ENCODE results near the gene BICRA. TPM values are rescaled to one million over a fixed set of nuclear protein-coding genes. Genes with fewer than 3 reads are reported as not detected.

The BICRA gene
- total and polyA plus RNA-seq, 3 donors from 2014 or later: 9.2 to 19.2 (median 13.5) TPM

DNA sequence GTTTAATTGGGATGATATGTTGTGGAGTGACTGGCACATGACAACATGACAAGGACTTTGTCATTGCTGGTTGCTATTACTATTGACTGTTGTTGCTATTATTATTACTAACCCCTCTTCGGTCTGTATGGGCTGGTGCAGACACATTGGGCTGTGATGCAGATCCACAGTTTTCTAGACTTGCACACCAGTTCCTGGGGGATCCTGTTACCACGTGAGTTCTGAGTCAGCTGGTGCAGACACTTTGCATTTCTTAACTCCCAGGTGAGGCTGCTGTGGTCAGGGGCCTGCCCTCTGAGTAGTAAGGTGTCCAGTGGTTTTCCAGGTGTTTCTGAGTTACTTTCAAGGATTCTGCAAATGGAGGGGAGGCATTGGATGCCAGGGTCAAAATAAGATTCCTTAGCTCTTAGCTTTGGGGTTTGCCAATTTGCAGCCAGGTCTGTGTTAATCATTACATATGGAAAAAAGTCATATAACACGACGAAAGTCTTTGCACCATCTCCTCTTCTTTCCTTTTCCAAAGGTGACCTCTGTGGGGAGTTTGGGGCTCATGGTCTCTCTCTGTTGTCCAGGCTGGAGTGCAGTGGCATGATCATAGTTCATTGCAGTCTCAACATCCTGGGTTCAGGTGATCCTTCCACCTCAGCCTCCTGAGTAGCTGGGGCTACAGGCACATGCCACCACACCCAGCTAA lies 19.3 kb downstream of the BICRA start:
- TF ChIP-seq, protein P1, sequence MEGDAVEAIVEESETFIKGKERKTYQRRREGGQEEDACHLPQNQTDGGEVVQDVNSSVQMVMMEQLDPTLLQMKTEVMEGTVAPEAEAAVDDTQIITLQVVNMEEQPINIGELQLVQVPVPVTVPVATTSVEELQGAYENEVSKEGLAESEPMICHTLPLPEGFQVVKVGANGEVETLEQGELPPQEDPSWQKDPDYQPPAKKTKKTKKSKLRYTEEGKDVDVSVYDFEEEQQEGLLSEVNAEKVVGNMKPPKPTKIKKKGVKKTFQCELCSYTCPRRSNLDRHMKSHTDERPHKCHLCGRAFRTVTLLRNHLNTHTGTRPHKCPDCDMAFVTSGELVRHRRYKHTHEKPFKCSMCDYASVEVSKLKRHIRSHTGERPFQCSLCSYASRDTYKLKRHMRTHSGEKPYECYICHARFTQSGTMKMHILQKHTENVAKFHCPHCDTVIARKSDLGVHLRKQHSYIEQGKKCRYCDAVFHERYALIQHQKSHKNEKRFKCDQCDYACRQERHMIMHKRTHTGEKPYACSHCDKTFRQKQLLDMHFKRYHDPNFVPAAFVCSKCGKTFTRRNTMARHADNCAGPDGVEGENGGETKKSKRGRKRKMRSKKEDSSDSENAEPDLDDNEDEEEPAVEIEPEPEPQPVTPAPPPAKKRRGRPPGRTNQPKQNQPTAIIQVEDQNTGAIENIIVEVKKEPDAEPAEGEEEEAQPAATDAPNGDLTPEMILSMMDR (IDR thresholded peaks at IDR 0.05): no peak
- TF ChIP-seq POLR2A (IDR thresholded peaks at IDR 0.05): no peak
- intact Hi-C loops (cut with DNase I; ENCODE audit: low total_unique reads): no loop called here

DNA sequence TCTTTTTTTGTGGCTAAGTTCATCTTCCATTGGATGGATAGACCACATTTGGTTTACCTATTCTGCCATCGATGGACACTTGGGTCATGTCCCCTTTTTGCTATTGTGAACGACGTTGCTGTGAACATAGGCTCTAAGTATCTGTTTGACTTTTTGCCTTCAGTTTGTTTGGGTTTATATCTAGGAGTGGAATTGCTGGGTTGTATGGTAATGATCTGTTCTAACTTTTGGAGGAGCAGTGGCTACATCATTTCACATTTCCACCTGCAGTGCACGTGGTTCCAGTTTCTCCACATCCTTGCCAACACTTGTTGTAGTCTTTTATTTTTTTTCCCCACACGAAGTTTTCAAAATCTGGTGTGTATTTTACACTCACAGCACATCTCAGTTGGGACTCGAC lies 21.7 kb downstream of the BICRA start:
- Histone ChIP-seq H3K27me3 (no peaks in the 10 kb centered on the region), H3K9me3 (no peaks in the 10 kb centered on the region), H3K36me3 (ENCODE audit: low read depth, missing control alignments) (no peaks in the 10 kb centered on the region), H3K4me1 (peaks cover 5% of the 10 kb centered on the region), H3K27ac (no peak overlapping the region), H3K4me3 (no peak overlapping the region)
- 97% methylated on average over 6 of the region's 6 CpGs for WGBS, 2 donors
- intact Hi-C loops (cut with DNase I; ENCODE audit: low total_unique reads): no loop called here
- TF ChIP-seq, protein P1 (IDR thresholded peaks at IDR 0.05): no peak
- TF ChIP-seq POLR2A (IDR thresholded peaks at IDR 0.05): no peak
- no peak for DNase-seq

More for the DNA sequence above, 19.3 kb downstream of the BICRA start:
- Histone ChIP-seq H3K27ac (no peak overlapping the region), H3K9me3 (no peaks in the 10 kb centered on the region), H3K4me1 (peaks cover 20% of the 10 kb centered on the region), H3K27me3 (no peaks in the 10 kb centered on the region), H3K36me3 (ENCODE audit: low read depth, missing control alignments) (no peaks in the 10 kb centered on the region), H3K4me3 (no peak overlapping the region)
- no peak for DNase-seq
- WGBS, 2 donors: 87% methylated on average over 4 of the region's 4 CpGs

DNA sequence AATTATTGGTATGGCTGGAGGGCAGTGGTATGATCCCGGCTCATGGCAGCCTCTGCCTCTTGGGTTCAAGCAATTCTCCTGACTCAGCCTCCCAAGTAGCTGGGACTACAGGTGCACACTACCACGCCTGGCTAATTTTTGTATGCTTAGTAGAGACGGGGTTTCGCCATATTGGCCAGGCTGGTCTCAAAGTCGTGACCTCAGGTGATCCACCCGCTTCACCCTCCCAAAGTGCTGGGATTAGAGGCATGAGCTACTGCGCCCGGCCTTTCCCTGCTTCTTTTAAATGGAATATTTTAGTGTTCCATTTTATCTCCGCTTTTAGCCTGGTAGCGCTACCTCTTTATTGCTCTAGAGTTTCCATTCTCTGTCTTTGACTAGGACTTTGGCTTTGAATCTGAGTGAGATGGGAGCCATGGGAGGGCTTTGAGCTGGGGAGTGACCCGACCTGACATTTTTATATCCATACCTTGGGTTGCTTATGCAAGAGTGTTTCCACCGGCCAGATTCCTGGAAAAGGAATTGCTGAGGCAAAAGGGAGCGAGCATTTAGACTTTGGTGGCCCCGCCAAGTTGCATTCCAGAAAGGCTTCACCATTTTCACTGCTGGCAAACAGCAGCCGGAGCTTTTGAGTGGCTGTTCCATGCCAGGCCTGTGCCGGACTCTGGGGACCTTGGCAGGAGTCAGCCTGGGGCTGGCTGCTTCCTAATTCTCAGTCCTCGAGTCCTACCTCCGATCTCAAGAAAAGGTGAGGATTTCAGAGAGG lies 22.9 kb downstream of the BICRA start:
- no peaks in the 10 kb centered on the region for H3K4me1 ChIP-seq
- H3K27me3 ChIP-seq: no peaks in the 10 kb centered on the region
- intact Hi-C loops (cut with DNase I; ENCODE audit: low total_unique reads): no loop called here

DNA sequence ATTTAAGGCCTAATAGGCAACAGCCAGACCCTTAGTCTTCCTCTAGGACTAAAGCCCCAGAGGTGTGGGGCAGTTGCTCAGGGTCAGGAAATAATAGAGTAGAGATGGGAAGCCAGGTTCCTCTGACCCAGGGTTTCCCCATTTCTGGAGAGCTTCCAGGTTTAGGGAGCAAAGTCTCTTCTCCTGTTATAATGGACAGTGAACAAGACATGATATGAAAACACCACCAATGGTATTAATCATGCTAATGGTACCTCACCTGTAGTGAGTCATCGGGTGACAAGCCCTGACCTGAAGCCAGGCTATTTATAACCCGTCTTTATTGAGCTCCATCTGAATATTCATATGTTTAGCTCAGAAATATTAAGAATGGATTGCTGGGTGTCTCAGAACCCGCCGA lies 24.6 kb downstream of the BICRA start:
- intact Hi-C loops (cut with DNase I; ENCODE audit: low total_unique reads): no loop called here
- no peak overlapping the region for H3K4me3 ChIP-seq
- no peaks in the 10 kb centered on the region for H3K9me3 ChIP-seq
- TF ChIP-seq, protein P1 (IDR thresholded peaks at IDR 0.05): no peak
- no peak for TF ChIP-seq POLR2A (IDR thresholded peaks at IDR 0.05)
- no peaks in the 10 kb centered on the region for H3K4me1 ChIP-seq
- no peaks in the 10 kb centered on the region for H3K36me3 ChIP-seq (ENCODE audit: low read depth, missing control alignments)
- no peak overlapping the region for H3K27ac ChIP-seq
- no peak for DNase-seq
- no peaks in the 10 kb centered on the region for H3K27me3 ChIP-seq
- WGBS, 2 donors: 94 to 96% methylated on average over 4 of the region's 4 CpGs

More for the DNA sequence above, 22.9 kb downstream of the BICRA start:
- Histone ChIP-seq H3K4me3 (no peak overlapping the region), H3K9me3 (no peaks in the 10 kb centered on the region), H3K36me3 (ENCODE audit: low read depth, missing control alignments) (no peaks in the 10 kb centered on the region), H3K27ac (no peak overlapping the region)
- DNase-seq: no peak
- 90 to 95% methylated on average over 18 of the region's 18 CpGs for WGBS, 2 donors
- TF ChIP-seq, protein P1 (IDR thresholded peaks at IDR 0.05): no peak
- no peak for TF ChIP-seq POLR2A (IDR thresholded peaks at IDR 0.05)

Data from testis (tissue), 3 donors.